GM12865 (cell line): ENCODE data around the gene GNB1L.

Source experiments
- DNase-seq: peaks from one replicate; pipeline ENCODE4 v3.0.0; 2010; ENCODE audit warnings: low read depth
- H3K4me3 ChIP-seq: 2 replicates; pipeline ENCODE4 v1.5.1; 2011; ENCODE audit warnings: mild to moderate bottlenecking, low read depth, low read length, control low read depth
- CTCF ChIP-seq: IDR thresholded peaks from 2 replicates; pipeline ENCODE4 v1.5.1; 2011; ENCODE audit warnings: low read length, control low read depth, low read depth, inconsistent platforms; ENCODE audit not compliant: insufficient read depth; ENCODE audit errors: missing control alignments

GNB1L gene

DNA sequence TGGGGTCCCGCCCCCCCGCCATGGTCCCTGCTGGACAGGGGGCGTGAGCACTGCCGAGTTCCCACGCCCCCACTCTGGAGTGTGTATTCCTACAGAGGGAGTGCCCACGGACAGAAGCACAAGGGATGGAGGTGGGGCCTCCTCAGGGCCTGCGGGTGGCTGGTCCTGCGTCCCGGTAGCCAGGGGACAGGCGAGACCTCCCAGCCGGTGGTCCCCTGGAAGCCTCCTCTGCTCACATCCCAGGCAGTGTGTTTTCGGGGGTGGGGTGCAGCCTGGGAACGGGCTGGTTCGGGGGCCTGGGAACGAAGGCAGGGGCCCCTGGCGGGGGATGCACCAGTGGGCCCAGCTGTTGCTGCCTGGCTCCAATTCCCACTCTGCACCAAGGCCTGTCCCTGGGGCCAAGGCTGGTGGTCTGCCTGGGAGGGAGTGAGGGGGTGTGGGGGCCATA lies 115.2 kb downstream of the GNB1L start:
- DNase-seq = no peak
- TF ChIP-seq CTCF = no peak
- no peak overlapping the region for H3K4me3 ChIP-seq

- no peak for DNase-seq
- no peak overlapping the region for H3K4me3 ChIP-seq
- no peak for TF ChIP-seq CTCF
Observed at GRCh38 chr22:19738664-19739447, 115.8 kb downstream of the GNB1L start.

DNA sequence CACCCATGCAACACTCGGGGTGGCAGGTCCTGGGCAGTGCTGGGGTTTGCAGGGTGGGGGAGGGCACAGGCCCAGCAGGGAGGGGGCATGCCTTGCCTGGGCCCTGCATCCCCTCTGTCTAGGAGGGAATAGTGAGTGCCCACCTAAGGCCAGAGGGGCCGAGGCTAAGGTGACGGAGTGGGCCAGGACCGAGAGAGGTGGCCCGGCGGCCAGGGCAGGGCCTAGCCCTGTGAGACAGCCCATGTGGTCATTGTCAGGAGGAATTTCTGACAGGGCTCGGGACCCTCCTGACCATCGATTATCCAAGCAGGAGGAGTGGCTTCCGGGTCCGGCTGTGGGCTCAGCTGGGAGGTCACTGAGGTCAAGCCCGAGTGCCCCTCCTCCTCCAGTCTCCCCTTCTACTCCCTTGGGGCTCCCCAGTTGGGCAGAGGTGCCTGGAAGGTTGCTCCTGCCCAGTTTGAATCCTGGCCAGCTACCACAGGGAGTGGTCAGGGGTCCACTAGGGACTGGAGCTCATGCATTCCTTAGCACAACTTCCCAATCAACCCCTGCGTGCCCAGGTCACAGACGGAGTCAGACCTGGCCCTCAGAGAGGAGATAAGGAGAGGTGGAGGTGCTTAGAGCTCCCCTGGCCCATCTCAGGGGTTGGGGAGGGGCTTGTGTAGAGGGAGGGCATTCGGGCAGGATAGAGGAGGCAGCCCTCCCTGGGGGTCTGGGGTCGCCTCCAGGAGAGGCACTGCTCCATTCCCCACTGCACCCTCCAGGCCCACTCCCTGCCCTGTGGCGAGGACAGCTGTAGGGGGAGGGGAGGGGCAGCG lies 116.6 kb downstream of the GNB1L start:
- no peak overlapping the region for H3K4me3 ChIP-seq
- DNase-seq = no peak
- TF ChIP-seq CTCF = no peak

DNA sequence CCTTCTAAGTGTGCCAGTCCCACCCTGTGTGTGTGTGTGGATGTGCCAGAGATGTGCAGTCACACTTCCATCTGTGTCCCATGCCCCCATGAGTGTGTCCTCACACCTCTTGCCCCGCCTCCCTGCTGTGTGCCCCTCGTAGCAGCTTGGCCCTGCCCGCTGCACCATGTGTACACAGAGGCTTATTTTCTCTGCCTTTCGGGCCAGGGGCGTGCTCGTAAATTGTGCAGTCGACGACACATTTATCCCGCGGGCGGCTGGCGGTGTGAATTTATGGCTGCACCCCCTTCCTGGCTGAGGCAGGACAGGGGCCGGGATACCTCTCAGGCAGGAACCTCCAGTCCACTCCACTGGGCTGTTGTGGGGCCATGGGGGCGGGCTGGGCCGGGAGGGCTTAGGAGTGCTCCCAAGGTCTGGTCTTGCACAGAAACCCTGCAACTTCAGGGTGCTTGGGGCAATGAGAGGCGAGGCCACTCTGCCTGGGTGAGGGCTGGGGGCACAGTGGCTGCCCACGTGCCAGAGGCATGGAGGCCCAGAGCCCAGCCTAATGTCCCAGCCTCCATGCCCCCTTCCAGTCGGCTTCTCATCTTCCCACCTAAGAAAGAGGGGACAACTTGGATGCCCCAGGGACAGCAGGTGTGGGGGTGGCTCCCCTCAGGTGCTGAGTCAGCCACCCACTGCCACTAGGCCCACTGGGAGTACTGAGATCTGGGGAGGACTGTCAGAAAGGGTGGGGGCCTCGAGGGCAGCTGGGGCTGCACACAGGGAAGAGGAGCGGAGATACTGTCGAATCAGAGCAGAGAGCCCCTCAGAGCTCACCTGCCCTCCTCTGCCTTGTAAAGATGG lies 118.8 kb downstream of the GNB1L start:
- no peak for TF ChIP-seq CTCF
- DNase-seq = no peak
- no peak overlapping the region for H3K4me3 ChIP-seq

DNA sequence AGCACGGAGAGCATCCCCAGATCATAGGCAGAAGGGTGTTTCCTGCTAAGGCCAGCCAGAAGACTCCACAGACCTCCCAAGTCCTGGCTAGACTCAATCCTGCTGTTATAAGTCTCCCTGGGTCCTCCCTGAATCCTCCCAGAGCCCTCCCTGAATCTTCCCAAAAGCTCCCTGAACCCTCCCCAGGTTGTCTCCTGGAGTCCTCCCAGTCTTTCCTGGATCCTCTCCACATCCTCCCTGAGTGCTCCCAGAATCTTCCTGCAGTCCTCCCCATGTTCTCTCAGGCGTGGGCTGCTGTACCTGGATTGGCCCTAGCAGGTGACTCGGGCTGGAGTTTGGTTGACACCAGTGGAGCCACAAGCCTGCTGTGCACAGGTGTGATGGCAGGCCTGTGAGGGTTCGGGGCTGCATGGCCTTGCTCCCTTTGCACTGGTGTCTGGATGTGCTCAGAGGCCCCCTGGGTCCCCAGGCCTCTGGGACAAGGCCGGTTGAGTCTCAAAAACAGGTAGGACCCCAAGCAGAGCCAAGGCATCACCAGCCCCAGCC lies 119.8 kb downstream of the GNB1L start:
- DNase-seq = no peak
- H3K4me3 ChIP-seq = no peak overlapping the region
- no peak for TF ChIP-seq CTCF

GRCh38 chr22:19734163-19734562 lies 120.5 kb downstream of the GNB1L start:
- no peak for TF ChIP-seq CTCF
- no peak overlapping the region for H3K4me3 ChIP-seq
- no peak for DNase-seq
